GM12864 (cell line): ENCODE results near the gene CALCA.

Experiments used
- DNase-seq: peaks from one replicate; pipeline ENCODE4 v3.0.0-alpha.2; 2011; ENCODE audit warnings: low read depth
- H3K4me3 ChIP-seq: 2 replicates; pipeline ENCODE4 v1.5.1; 2011; ENCODE audit warnings: mild to moderate bottlenecking, low read depth, low read length, control low read depth
- CTCF ChIP-seq: IDR thresholded peaks from 2 replicates; pipeline ENCODE4 v1.5.1; 2011; ENCODE audit warnings: low read depth, mild to moderate bottlenecking, moderate library complexity, low read length, control low read depth, inconsistent platforms; ENCODE audit errors: missing control alignments

The CALCA gene

GRCh38 chr11:14938936-14939335, 33.2 kb downstream of the CALCA start:
- TF ChIP-seq CTCF: no peak

GRCh38 chr11:14934641-14935351, 37.4 kb downstream of the CALCA start:
- TF ChIP-seq CTCF: no peak

More at GRCh38 chr11:14938936-14939335, 33.2 kb downstream of the CALCA start:
- H3K4me3 ChIP-seq: no peak overlapping the region
- DNase-seq: no peak

DNA sequence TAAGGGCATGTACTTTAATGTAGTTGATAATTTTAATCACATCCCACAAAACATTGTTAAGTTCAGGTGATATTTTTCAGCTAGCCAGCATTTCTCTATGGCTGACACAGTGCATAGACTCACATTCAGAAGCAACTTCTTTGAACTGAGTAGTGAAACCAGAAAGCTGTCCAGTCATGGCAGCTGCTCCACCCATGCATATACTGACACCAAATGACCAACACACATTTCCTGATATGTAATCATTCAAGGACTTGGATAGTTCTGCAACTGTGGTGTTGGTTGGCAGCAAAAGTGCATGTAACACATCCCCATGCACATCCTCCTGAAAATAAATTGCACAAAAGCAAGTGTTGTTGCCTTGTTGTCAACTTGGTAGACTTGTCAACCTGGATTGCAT, 39.7 kb downstream of the CALCA start:
- TF ChIP-seq CTCF: no peak
- no peak for DNase-seq

More at GRCh38 chr11:14934641-14935351, 37.4 kb downstream of the CALCA start:
- DNase-seq: no peak
- no peak overlapping the region for H3K4me3 ChIP-seq

GRCh38 chr11:14930369-14930768, 41.8 kb downstream of the CALCA start:
- no peak for DNase-seq
- no peak overlapping the region for H3K4me3 ChIP-seq
- no peak for TF ChIP-seq CTCF

More for the DNA sequence above, 39.7 kb downstream of the CALCA start:
- no peak overlapping the region for H3K4me3 ChIP-seq

DNA sequence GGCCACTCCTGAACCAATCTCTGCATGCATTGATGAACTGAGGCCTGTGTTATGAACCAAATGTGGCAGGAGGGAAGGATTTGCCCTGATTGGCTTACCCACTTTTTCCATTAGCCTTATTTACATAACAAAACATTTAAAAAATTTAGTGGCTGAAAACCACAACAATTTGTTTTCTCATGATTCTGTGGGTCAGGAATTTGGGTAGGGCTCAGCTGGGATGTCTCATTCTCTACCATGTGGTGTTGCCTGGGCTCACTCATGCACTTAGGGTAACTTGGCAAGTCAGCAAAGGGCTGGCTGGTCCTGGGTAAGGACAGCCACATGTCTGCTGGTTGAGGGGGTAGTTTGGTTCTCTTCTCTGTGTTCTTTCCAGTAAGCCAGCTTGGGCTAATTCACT, 45.0 kb downstream of the CALCA start:
- no peak overlapping the region for H3K4me3 ChIP-seq
- TF ChIP-seq CTCF: no peak
- no peak for DNase-seq

DNA sequence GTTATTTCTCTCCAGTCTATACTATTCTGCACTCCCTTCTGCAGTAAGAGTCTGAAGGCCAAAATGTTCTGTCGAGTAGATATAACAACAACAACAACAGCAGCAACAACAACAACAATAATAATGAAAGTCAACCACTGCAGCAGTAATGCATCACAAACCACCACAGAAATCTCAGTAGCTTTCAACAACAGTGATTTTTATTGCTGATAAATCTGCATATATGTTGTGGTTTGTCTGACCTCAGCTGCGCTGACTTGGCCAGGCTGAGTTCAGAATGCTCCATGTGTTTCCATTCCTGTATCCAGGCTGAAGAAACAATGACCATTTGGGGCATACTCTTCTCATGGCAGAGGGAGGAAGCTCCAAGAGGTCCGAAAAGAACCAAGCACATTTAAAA, 47.8 kb downstream of the CALCA start:
- DNase-seq: no peak
- H3K4me3 ChIP-seq: no peak overlapping the region
- TF ChIP-seq CTCF: no peak
